K562 (cell line): Measurements from ENCODE around the gene ALDOB.

Source experiments
- CREM ChIP-seq: IDR thresholded peaks from 2 replicates; pipeline ENCODE4 v1.6.1; 2014; ENCODE audit warnings: antibody characterized with exemption, low read depth
- JUNB ChIP-seq: fragments of 450-650 bp; formaldehyde crosslinking; conservative IDR thresholded peaks from 2 replicates; pipeline ENCODE4 v1.4.0; 2020; ENCODE audit warnings: mild to moderate bottlenecking
- MGA ChIP-seq: fragments of 450-650 bp; IDR thresholded peaks from 2 replicates; pipeline ENCODE4 v1.6.1; 2016; ENCODE audit warnings: mild to moderate bottlenecking, moderate library complexity
- NR4A1 ChIP-seq, 2 experiments: fragments of 250-450 bp in 1 of 2; fragments of 450-650 bp in 1 of 2; sonication (Bioruptor Pico) in 1 of 2; IDR thresholded peaks; 2 replicates each; pipeline versions ENCODE4 v1.4.0 to v1.6.1; 2016 to 2020; ENCODE audit warnings: mild to moderate bottlenecking in 2 of 2, missing compliant biosample characterization in 1 of 2, missing genetic modification characterization in 1 of 2, moderate library complexity in 1 of 2
- TF ChIP-seq, protein P1 (sequence below): sonication (generic); formaldehyde crosslinking; IDR thresholded peaks from 2 replicates; pipeline ENCODE4 v1.8.0; 2022; ENCODE audit warnings: missing genetic modification reagents, mild to moderate bottlenecking, borderline replicate concordance
- TF ChIP-seq, protein P2 (sequence below): fragments of 450-650 bp; IDR thresholded peaks from 2 replicates; pipeline ENCODE4 v1.6.1; 2018; ENCODE audit not compliant: partially characterized antibody
- TF ChIP-seq, protein P3 (sequence below), 2 experiments: fragments of 150-350 bp in 1 of 2; IDR thresholded peaks; 2 replicates each; pipeline ENCODE4 v1.6.1; 2012 to 2016; ENCODE audit warnings: low read depth in 2 of 2, low read length in 2 of 2, mild to moderate bottlenecking in 1 of 2, moderate library complexity in 1 of 2

GRCh38 chr9:101466863-101467262 is 31.3 kb upstream of the ALDOB start:
- TF ChIP-seq, protein P1, sequence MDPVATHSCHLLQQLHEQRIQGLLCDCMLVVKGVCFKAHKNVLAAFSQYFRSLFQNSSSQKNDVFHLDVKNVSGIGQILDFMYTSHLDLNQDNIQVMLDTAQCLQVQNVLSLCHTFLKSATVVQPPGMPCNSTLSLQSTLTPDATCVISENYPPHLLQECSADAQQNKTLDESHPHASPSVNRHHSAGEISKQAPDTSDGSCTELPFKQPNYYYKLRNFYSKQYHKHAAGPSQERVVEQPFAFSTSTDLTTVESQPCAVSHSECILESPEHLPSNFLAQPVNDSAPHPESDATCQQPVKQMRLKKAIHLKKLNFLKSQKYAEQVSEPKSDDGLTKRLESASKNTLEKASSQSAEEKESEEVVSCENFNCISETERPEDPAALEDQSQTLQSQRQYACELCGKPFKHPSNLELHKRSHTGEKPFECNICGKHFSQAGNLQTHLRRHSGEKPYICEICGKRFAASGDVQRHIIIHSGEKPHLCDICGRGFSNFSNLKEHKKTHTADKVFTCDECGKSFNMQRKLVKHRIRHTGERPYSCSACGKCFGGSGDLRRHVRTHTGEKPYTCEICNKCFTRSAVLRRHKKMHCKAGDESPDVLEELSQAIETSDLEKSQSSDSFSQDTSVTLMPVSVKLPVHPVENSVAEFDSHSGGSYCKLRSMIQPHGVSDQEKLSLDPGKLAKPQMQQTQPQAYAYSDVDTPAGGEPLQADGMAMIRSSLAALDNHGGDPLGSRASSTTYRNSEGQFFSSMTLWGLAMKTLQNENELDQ (CRISPR knock-in tag) = no peak
- TF ChIP-seq, protein P2, sequence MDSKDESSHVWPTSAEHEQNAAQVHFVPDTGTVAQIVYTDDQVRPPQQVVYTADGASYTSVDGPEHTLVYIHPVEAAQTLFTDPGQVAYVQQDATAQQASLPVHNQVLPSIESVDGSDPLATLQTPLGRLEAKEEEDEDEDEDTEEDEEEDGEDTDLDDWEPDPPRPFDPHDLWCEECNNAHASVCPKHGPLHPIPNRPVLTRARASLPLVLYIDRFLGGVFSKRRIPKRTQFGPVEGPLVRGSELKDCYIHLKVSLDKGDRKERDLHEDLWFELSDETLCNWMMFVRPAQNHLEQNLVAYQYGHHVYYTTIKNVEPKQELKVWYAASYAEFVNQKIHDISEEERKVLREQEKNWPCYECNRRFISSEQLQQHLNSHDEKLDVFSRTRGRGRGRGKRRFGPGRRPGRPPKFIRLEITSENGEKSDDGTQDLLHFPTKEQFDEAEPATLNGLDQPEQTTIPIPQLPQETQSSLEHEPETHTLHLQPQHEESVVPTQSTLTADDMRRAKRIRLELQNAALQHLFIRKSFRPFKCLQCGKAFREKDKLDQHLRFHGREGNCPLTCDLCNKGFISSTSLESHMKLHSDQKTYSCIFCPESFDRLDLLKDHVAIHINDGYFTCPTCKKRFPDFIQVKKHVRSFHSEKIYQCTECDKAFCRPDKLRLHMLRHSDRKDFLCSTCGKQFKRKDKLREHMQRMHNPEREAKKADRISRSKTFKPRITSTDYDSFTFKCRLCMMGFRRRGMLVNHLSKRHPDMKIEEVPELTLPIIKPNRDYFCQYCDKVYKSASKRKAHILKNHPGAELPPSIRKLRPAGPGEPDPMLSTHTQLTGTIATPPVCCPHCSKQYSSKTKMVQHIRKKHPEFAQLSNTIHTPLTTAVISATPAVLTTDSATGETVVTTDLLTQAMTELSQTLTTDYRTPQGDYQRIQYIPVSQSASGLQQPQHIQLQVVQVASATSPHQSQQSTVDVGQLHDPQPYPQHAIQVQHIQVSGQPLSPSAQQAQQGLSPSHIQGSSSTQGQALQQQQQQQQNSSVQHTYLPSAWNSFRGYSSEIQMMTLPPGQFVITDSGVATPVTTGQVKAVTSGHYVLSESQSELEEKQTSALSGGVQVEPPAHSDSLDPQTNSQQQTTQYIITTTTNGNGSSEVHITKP = no peak
- no peak for TF ChIP-seq JUNB
- no peak for TF ChIP-seq CREM
- TF ChIP-seq, protein P3, sequence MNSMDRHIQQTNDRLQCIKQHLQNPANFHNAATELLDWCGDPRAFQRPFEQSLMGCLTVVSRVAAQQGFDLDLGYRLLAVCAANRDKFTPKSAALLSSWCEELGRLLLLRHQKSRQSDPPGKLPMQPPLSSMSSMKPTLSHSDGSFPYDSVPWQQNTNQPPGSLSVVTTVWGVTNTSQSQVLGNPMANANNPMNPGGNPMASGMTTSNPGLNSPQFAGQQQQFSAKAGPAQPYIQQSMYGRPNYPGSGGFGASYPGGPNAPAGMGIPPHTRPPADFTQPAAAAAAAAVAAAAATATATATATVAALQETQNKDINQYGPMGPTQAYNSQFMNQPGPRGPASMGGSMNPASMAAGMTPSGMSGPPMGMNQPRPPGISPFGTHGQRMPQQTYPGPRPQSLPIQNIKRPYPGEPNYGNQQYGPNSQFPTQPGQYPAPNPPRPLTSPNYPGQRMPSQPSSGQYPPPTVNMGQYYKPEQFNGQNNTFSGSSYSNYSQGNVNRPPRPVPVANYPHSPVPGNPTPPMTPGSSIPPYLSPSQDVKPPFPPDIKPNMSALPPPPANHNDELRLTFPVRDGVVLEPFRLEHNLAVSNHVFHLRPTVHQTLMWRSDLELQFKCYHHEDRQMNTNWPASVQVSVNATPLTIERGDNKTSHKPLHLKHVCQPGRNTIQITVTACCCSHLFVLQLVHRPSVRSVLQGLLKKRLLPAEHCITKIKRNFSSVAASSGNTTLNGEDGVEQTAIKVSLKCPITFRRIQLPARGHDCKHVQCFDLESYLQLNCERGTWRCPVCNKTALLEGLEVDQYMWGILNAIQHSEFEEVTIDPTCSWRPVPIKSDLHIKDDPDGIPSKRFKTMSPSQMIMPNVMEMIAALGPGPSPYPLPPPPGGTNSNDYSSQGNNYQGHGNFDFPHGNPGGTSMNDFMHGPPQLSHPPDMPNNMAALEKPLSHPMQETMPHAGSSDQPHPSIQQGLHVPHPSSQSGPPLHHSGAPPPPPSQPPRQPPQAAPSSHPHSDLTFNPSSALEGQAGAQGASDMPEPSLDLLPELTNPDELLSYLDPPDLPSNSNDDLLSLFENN (IDR thresholded peaks at IDR 0.05; ENCODE audit: low read depth in 2 of 2, low read length in 2 of 2) = no peak
- TF ChIP-seq NR4A1 (CRISPR knock-in tag; IDR thresholded peaks at IDR 0.05) = no peak
- no peak for TF ChIP-seq NR4A1 (tag; IDR thresholded peaks at IDR 0.05)
- no peak for TF ChIP-seq MGA
